IPS-20b (cell line): Measurements from ENCODE around the gene TMEM236.

Experiments used
- H3K27ac ChIP-seq: one replicate; pipeline ENCODE4 v1.5.1; 2013; ENCODE audit warnings: low read length
- H3K27me3 ChIP-seq: 2 replicates; pipeline ENCODE4 v1.6.1; 2013; ENCODE audit warnings: mild to moderate bottlenecking, low read length, inconsistent platforms; ENCODE audit not compliant: insufficient read depth
- H3K36me3 ChIP-seq: 2 replicates; pipeline ENCODE4 v1.6.1; 2013; ENCODE audit warnings: low read depth, mild to moderate bottlenecking, inconsistent platforms, low read length, moderate library complexity; ENCODE audit not compliant: insufficient read depth
- H3K4me1 ChIP-seq: 2 replicates; pipeline ENCODE4 v1.6.1; 2013; ENCODE audit warnings: mild to moderate bottlenecking, control low read depth, inconsistent platforms, low read length, moderate library complexity; ENCODE audit not compliant: insufficient read depth
- H3K4me3 ChIP-seq: 2 replicates; pipeline ENCODE4 v1.5.1; 2013; ENCODE audit warnings: mild to moderate bottlenecking, low read length, inconsistent platforms
- H3K9ac ChIP-seq: 2 replicates; pipeline ENCODE4 v1.6.1; 2013; ENCODE audit warnings: low read depth, mild to moderate bottlenecking, inconsistent platforms, low read length, moderate library complexity
- H3K9me3 ChIP-seq: 2 replicates; pipeline ENCODE4 v1.6.1; 2013; ENCODE audit warnings: mild to moderate bottlenecking, low read depth, low read length, inconsistent platforms; ENCODE audit not compliant: insufficient read depth

Gene TMEM236

GRCh38 chr10:17836942-17837341 is 84.9 kb downstream of the TMEM236 start:
- H3K4me3 ChIP-seq: 0 out of 2 replicates have a peak overlapping the region, but pooled peaks have one; percentile 35
- H3K27me3 ChIP-seq: no peaks in the 10 kb centered on the region
- no peaks in the 10 kb centered on the region for H3K36me3 ChIP-seq
- peak overlapping the region; percentile 32; the same call in 1 of the 2 replicates for H3K9ac ChIP-seq
- peaks cover 5% of the 10 kb centered on the region for H3K4me1 ChIP-seq
- no peaks in the 10 kb centered on the region for H3K9me3 ChIP-seq
- no peak overlapping the region for H3K27ac ChIP-seq

- Histone ChIP-seq H3K9ac (no peak overlapping the region), H3K36me3 (no peaks in the 10 kb centered on the region), H3K9me3 (no peaks in the 10 kb centered on the region), H3K4me3 (no peak overlapping the region), H3K27ac (no peak overlapping the region), H3K4me1 (peaks cover 5% of the 10 kb centered on the region), H3K27me3 (no peaks in the 10 kb centered on the region)
These were observed 86.2 kb downstream of the TMEM236 start for GRCh38 chr10:17838080-17838648.

- H3K27me3 ChIP-seq: no peaks in the 10 kb centered on the region
- no peak overlapping the region for H3K27ac ChIP-seq
- H3K36me3 ChIP-seq: no peaks in the 10 kb centered on the region
- peaks cover 5% of the 10 kb centered on the region for H3K4me1 ChIP-seq
- H3K9me3 ChIP-seq: no peaks in the 10 kb centered on the region
- H3K4me3 ChIP-seq: no peak overlapping the region
- no peak overlapping the region for H3K9ac ChIP-seq
These were observed 89.0 kb downstream of the TMEM236 start for GRCh38 chr10:17841050-17841449.

GRCh38 chr10:17842641-17843040 is 90.6 kb downstream of the TMEM236 start:
- Histone ChIP-seq H3K27me3 (no peaks in the 10 kb centered on the region), H3K36me3 (no peaks in the 10 kb centered on the region)

GRCh38 chr10:17847585-17848296 is 95.7 kb downstream of the TMEM236 start:
- Histone ChIP-seq H3K27ac (no peak overlapping the region), H3K4me3 (no peak overlapping the region), H3K9me3 (no peaks in the 10 kb centered on the region), H3K27me3 (no peaks in the 10 kb centered on the region), H3K9ac (no peak overlapping the region), H3K36me3 (no peaks in the 10 kb centered on the region), H3K4me1 (no peaks in the 10 kb centered on the region; the same call in 1 of the 2 replicates)

More at GRCh38 chr10:17842641-17843040, 90.6 kb downstream of the TMEM236 start:
- no peak overlapping the region for H3K27ac ChIP-seq
- H3K9ac ChIP-seq: no peak overlapping the region
- no peaks in the 10 kb centered on the region for H3K4me1 ChIP-seq
- H3K9me3 ChIP-seq: no peaks in the 10 kb centered on the region
- no peak overlapping the region for H3K4me3 ChIP-seq

GRCh38 chr10:17848646-17849045 is 96.6 kb downstream of the TMEM236 start:
- H3K9me3 ChIP-seq: no peaks in the 10 kb centered on the region
- no peaks in the 10 kb centered on the region for H3K27me3 ChIP-seq
- H3K36me3 ChIP-seq: no peaks in the 10 kb centered on the region
- H3K4me3 ChIP-seq: no peak overlapping the region
- H3K9ac ChIP-seq: no peak overlapping the region
- H3K27ac ChIP-seq: no peak overlapping the region
- H3K4me1 ChIP-seq: no peaks in the 10 kb centered on the region; the same call in 1 of the 2 replicates
